Measurements from ENCODE around the gene MLPH. TPM values are rescaled to one million over a fixed set of nuclear protein-coding genes. Genes with fewer than 3 reads are reported as not detected.

Gene MLPH
- total and polyA plus RNA-seq, 2 experiments from 2014 or later, result 8.1 to 10.8 TPM

- Histone ChIP-seq H3K9me2 (ENCODE audit: insufficient read depth) (no peaks in the 10 kb centered on the region), H3K4me1 (ENCODE audit: insufficient read depth) (peaks cover 12% of the 10 kb centered on the region; the same call in 1 of the 2 replicates), H3K9ac (no peak overlapping the region), H3K79me2 (ENCODE audit: insufficient read depth) (no peaks in the 10 kb centered on the region), H3K27ac (no peak overlapping the region), H2AFZ (no peak overlapping the region), H3K36me3 (ENCODE audit: low read depth) (no peaks in the 10 kb centered on the region), H3K9me3 (ENCODE audit: low read depth) (no peaks in the 10 kb centered on the region), H3K27me3 (replicated peaks; ENCODE audit: insufficient read depth) (no peaks in the 10 kb centered on the region), H3K4me3 (no peak overlapping the region), H4K20me1 (ENCODE audit: insufficient read depth) (no peaks in the 10 kb centered on the region), H3K4me2 (ENCODE audit: unreplicated experiment) (no peak overlapping the region), H3F3A (ENCODE audit: insufficient read depth) (peaks cover 12% of the 10 kb centered on the region)
- TF ChIP-seq EZH2phosphoT487 (IDR thresholded peaks at IDR 0.05; ENCODE audit: insufficient read depth, low read depth) (no peak), EZH2 (IDR thresholded peaks at IDR 0.05; ENCODE audit: insufficient read depth, poor library complexity, severe bottlenecking) (no peak)
- no peak for DNase-seq
- in situ Hi-C loops (cut with MboI), result no loop called here
- whole genome bisulfite sequencing, 2 experiments (ENCODE audit: low coverage in 1 of 2, low lambda C conversion rate in 2 of 2, missing lambda C conversion rate in 2 of 2), result 97 to 98% methylated on average over 8 of the region's 8 CpGs
Measured at GRCh38 chr2:237535385-237536082, 48.5 kb downstream of the MLPH start.

- Histone ChIP-seq H3K4me1 (ENCODE audit: insufficient read depth) (peaks cover 17% of the 10 kb centered on the region; the same call in 1 of the 2 replicates), H4K20me1 (ENCODE audit: insufficient read depth) (no peaks in the 10 kb centered on the region), H3K9me3 (ENCODE audit: low read depth) (no peaks in the 10 kb centered on the region), H3K9ac (no peak overlapping the region), H3K79me2 (ENCODE audit: insufficient read depth) (no peaks in the 10 kb centered on the region), H3K9me2 (ENCODE audit: insufficient read depth) (no peaks in the 10 kb centered on the region), H3K4me3 (no peak overlapping the region), H3F3A (ENCODE audit: insufficient read depth) (peaks cover 12% of the 10 kb centered on the region), H2AFZ (no peak overlapping the region), H3K27ac (no peak overlapping the region), H3K4me2 (ENCODE audit: unreplicated experiment) (no peak overlapping the region), H3K27me3 (replicated peaks; ENCODE audit: insufficient read depth) (no peaks in the 10 kb centered on the region), H3K36me3 (ENCODE audit: low read depth) (no peaks in the 10 kb centered on the region)
- TF ChIP-seq EZH2phosphoT487 (IDR thresholded peaks at IDR 0.05; ENCODE audit: insufficient read depth, low read depth), result no peak
- no peak for TF ChIP-seq EZH2 (IDR thresholded peaks at IDR 0.05; ENCODE audit: insufficient read depth, poor library complexity, severe bottlenecking)
- in situ Hi-C loops (cut with MboI), result no loop called here
- DNase-seq, result no peak
- WGBS, 2 experiments (ENCODE audit: low coverage in 1 of 2, low lambda C conversion rate in 2 of 2, missing lambda C conversion rate in 2 of 2), result 88 to 95% methylated on average over 5 of the region's 5 CpGs
Measured at GRCh38 chr2:237536083-237536415, 49.0 kb downstream of the MLPH start.

- no peak overlapping the region for H3K9ac ChIP-seq
- H3K4me3 ChIP-seq, result no peak overlapping the region
- in situ Hi-C loops (cut with MboI), result no loop called here
- H3K9me3 ChIP-seq (ENCODE audit: low read depth), result no peaks in the 10 kb centered on the region
- no peaks in the 10 kb centered on the region for H3K27me3 ChIP-seq (replicated peaks; ENCODE audit: insufficient read depth)
- no peaks in the 10 kb centered on the region for H4K20me1 ChIP-seq (ENCODE audit: insufficient read depth)
- H3K79me2 ChIP-seq (ENCODE audit: insufficient read depth), result no peaks in the 10 kb centered on the region
- DNase-seq, result no peak
- H3K9me2 ChIP-seq (ENCODE audit: insufficient read depth), result no peaks in the 10 kb centered on the region
- no peak for TF ChIP-seq EZH2 (IDR thresholded peaks at IDR 0.05; ENCODE audit: insufficient read depth, poor library complexity, severe bottlenecking)
- TF ChIP-seq EZH2phosphoT487 (IDR thresholded peaks at IDR 0.05; ENCODE audit: insufficient read depth, low read depth), result no peak
- no peak overlapping the region for H3K4me2 ChIP-seq (ENCODE audit: unreplicated experiment)
- peaks cover 12% of the 10 kb centered on the region for H3F3A ChIP-seq (ENCODE audit: insufficient read depth)
- no peaks in the 10 kb centered on the region for H3K36me3 ChIP-seq (ENCODE audit: low read depth)
- H3K27ac ChIP-seq, result no peak overlapping the region
- 94% methylated on average over 9 of the region's 9 CpGs for WGBS, 2 experiments (ENCODE audit: low coverage in 1 of 2, low lambda C conversion rate in 2 of 2, missing lambda C conversion rate in 2 of 2)
- H3K4me1 ChIP-seq (ENCODE audit: insufficient read depth), result peaks cover 17% of the 10 kb centered on the region; the same call in 1 of the 2 replicates
- H2AFZ ChIP-seq, result no peak overlapping the region
Measured at GRCh38 chr2:237536617-237537016, 49.6 kb downstream of the MLPH start.

GRCh38 chr2:237538001-237538720, 51.1 kb downstream of the MLPH start:
- 74 to 83% methylated on average over 25 to 29 of the region's 29 CpGs for WGBS, 2 experiments (ENCODE audit: low coverage in 1 of 2, low lambda C conversion rate in 2 of 2, missing lambda C conversion rate in 2 of 2)

More at GRCh38 chr2:237538001-237538720, 51.1 kb downstream of the MLPH start:
- Histone ChIP-seq H3K9me2 (ENCODE audit: insufficient read depth) (no peaks in the 10 kb centered on the region), H3K4me1 (ENCODE audit: insufficient read depth) (peaks cover 15% of the 10 kb centered on the region; the same call in 1 of the 2 replicates), H3K79me2 (ENCODE audit: insufficient read depth) (no peaks in the 10 kb centered on the region), H3F3A (ENCODE audit: insufficient read depth) (peaks cover 7% of the 10 kb centered on the region), H3K27ac (no peak overlapping the region), H3K9me3 (ENCODE audit: low read depth) (no peaks in the 10 kb centered on the region), H3K4me3 (no peak overlapping the region), H3K4me2 (ENCODE audit: unreplicated experiment) (no peak overlapping the region), H3K27me3 (replicated peaks; ENCODE audit: insufficient read depth) (no peaks in the 10 kb centered on the region), H3K9ac (no peak overlapping the region), H2AFZ (no peak overlapping the region), H3K36me3 (ENCODE audit: low read depth) (no peaks in the 10 kb centered on the region), H4K20me1 (ENCODE audit: insufficient read depth) (no peaks in the 10 kb centered on the region)
- in situ Hi-C loops (cut with MboI), result no loop called here
- no peak for DNase-seq
- no peak for TF ChIP-seq EZH2 (IDR thresholded peaks at IDR 0.05; ENCODE audit: insufficient read depth, poor library complexity, severe bottlenecking)
- no peak for TF ChIP-seq EZH2phosphoT487 (IDR thresholded peaks at IDR 0.05; ENCODE audit: insufficient read depth, low read depth)

Data from GM23248 (cell line).